H1 (cell line): ENCODE results near the gene UVSSA. TPM values are rescaled to one million over a fixed set of nuclear protein-coding genes. Genes with fewer than 3 reads are reported as not detected.

Source experiments
- CTCF ChIA-PET: fragments of 300-600 bp; sonication (Branson Sonifier 250); formaldehyde crosslinking; loops from one replicate; lab custom pipeline; 2021; ENCODE audit not compliant: partially characterized antibody; lab: Charles Lee
- POLR2A ChIA-PET: fragments of 300-600 bp; sonication (Branson Sonifier 250); formaldehyde crosslinking; loops from one replicate; lab custom pipeline; 2021; ENCODE audit warnings: inconsistent platforms; ENCODE audit not compliant: partially characterized antibody; lab: Charles Lee
- DNase-seq, 2 experiments: peaks; one replicate each; pipeline versions ENCODE4 v3.0.0 to v3.0.0-alpha.2; 2010 to 2022; ENCODE audit warnings: low spot score in 2 of 2, low read depth in 1 of 2, mixed read lengths in 1 of 2
- FAIRE-seq: peaks from 2 replicates; lab custom pipeline; 2011; peaks lifted over from hg19 to GRCh38; lab: Jason Lieb, UNC
- H2AFZ ChIP-seq: 2 replicates; pipeline ENCODE4 v1.8.1; 2012; ENCODE audit warnings: low read length, inconsistent platforms
- H2AK5ac ChIP-seq: 2 replicates; pipeline ENCODE4 v1.6.1; 2013; ENCODE audit warnings: low read depth, low read length
- H2BK120ac ChIP-seq: replicated peaks from 2 replicates; pipeline ENCODE3; 2013; ENCODE audit warnings: low read depth, low read length, inconsistent platforms
- H2BK12ac ChIP-seq: 2 replicates; pipeline ENCODE4 v1.6.1; 2013; ENCODE audit warnings: low read depth, low read length
- H2BK15ac ChIP-seq: 2 replicates; pipeline ENCODE4 v1.6.1; 2013; ENCODE audit warnings: low read length
- H2BK20ac ChIP-seq: 2 replicates; pipeline ENCODE4 v1.6.1; 2013; ENCODE audit warnings: low read length
- H2BK5ac ChIP-seq: 2 replicates; pipeline ENCODE4 v1.6.1; 2013; ENCODE audit warnings: low read depth, low read length
- H3K14ac ChIP-seq: 2 replicates; pipeline ENCODE4 v1.6.1; 2013; ENCODE audit warnings: inconsistent platforms; ENCODE audit not compliant: insufficient read length
- H3K18ac ChIP-seq: 2 replicates; pipeline ENCODE4 v1.6.1; 2013; ENCODE audit warnings: low read length; ENCODE audit errors: extremely low read depth
- H3K23ac ChIP-seq: 2 replicates; pipeline ENCODE4 v1.6.1; 2013; ENCODE audit warnings: inconsistent platforms; ENCODE audit not compliant: insufficient read length
- H3K23me2 ChIP-seq: 2 replicates; pipeline ENCODE4 v1.6.1; 2013; ENCODE audit warnings: low read depth, low read length
- H3K27ac ChIP-seq: 2 replicates; pipeline ENCODE4 v1.6.1; 2011; ENCODE audit warnings: low read depth, low read length, inconsistent platforms
- H3K27me3 ChIP-seq, 4 experiments: replicated peaks in 1 of 4; 1 replicate in 1 of 4; 2 replicates in 3 of 4; pipeline versions ENCODE4 v1.6.1 to v1.8.1; 2011 to 2013; ENCODE audit warnings: low read length in 3 of 4, mild to moderate bottlenecking in 3 of 4, inconsistent platforms in 2 of 4, mixed read lengths in 2 of 4, moderate library complexity in 1 of 4; ENCODE audit not compliant: control insufficient read depth in 3 of 4, insufficient read depth in 3 of 4; ENCODE audit errors: extremely low read depth in 1 of 4
- H3K36me3 ChIP-seq, 4 experiments: 2 replicates each; pipeline versions ENCODE4 v1.6.1 to v1.8.1; 2011 to 2013; ENCODE audit warnings: mild to moderate bottlenecking in 4 of 4, low read length in 3 of 4, moderate library complexity in 2 of 4, control low read depth in 1 of 4, inconsistent platforms in 1 of 4; ENCODE audit not compliant: insufficient read depth in 4 of 4, control insufficient read depth in 2 of 4
- H3K4ac ChIP-seq: replicated peaks from 2 replicates; pipeline ENCODE3; 2013; ENCODE audit warnings: low read length, low read depth, mixed read lengths, inconsistent platforms; ENCODE audit not compliant: insufficient read length
- H3K4me1 ChIP-seq, 4 experiments: replicated peaks in 1 of 4; 1 replicate in 1 of 4; 2 replicates in 3 of 4; pipeline versions ENCODE4 v1.6.1 to v1.8.1; 2011 to 2013; ENCODE audit warnings: low read length in 3 of 4, inconsistent platforms in 2 of 4, mixed read lengths in 1 of 4; ENCODE audit not compliant: insufficient read depth in 4 of 4, control insufficient read depth in 3 of 4
- H3K4me2 ChIP-seq, 2 experiments: 2 replicates each; pipeline versions ENCODE4 v1.6.1 to v1.8.1; 2011 to 2013; ENCODE audit warnings: low read depth in 2 of 2, low read length in 2 of 2, control low read depth in 1 of 2, inconsistent platforms in 1 of 2, mild to moderate bottlenecking in 1 of 2; ENCODE audit not compliant: insufficient read depth in 1 of 2
- H3K4me3 ChIP-seq, 4 experiments: fragments of 200-600, 300-600 bp in 1 of 4; sonication (generic), shearing (Covaris generic), sonication (Bioruptor Twin) in 1 of 4; 2 replicates each; pipeline versions ENCODE4 v1.5.1 to v1.8.1; 2011 to 2016; ENCODE audit warnings: low read length in 4 of 4, low read depth in 3 of 4, control low read depth in 2 of 4, inconsistent platforms in 2 of 4, mild to moderate bottlenecking in 2 of 4, mixed read lengths in 1 of 4, moderate library complexity in 1 of 4; ENCODE audit not compliant: insufficient read depth in 2 of 4; ENCODE audit errors: extremely low read depth in 1 of 4
- H3K56ac ChIP-seq: replicated peaks from 2 replicates; pipeline ENCODE3; 2013; ENCODE audit warnings: low read depth, mild to moderate bottlenecking, mixed read lengths, low read length, inconsistent platforms; ENCODE audit not compliant: insufficient read length
- H3K79me1 ChIP-seq: 2 replicates; pipeline ENCODE4 v1.6.1; 2013; ENCODE audit warnings: low read depth, low read length, control low read depth
- H3K79me2 ChIP-seq, 2 experiments: 2 replicates each; pipeline versions ENCODE4 v1.6.1 to v1.8.1; 2012 to 2013; ENCODE audit warnings: low read length in 2 of 2, mild to moderate bottlenecking in 2 of 2, inconsistent platforms in 1 of 2; ENCODE audit not compliant: insufficient read depth in 2 of 2, control insufficient read depth in 1 of 2
- H3K9ac ChIP-seq, 4 experiments: replicated peaks in 1 of 4; 1 replicate in 1 of 4; 2 replicates in 3 of 4; pipeline versions ENCODE4 v1.6.1 to v1.8.1; 2011 to 2013; ENCODE audit warnings: low read depth in 3 of 4, low read length in 3 of 4, control low read depth in 2 of 4, mild to moderate bottlenecking in 2 of 4, moderate library complexity in 2 of 4, inconsistent platforms in 1 of 4; ENCODE audit errors: extremely low read depth in 1 of 4
- H3K9me3 ChIP-seq, 2 experiments: 2 replicates each; pipeline versions ENCODE4 v1.6.1 to v1.8.1; 2012 to 2013; ENCODE audit warnings: mild to moderate bottlenecking in 2 of 2, moderate library complexity in 2 of 2, control low read depth in 1 of 2, inconsistent platforms in 1 of 2, low read depth in 1 of 2, low read length in 1 of 2, mixed read lengths in 1 of 2; ENCODE audit not compliant: insufficient read depth in 2 of 2
- H4K20me1 ChIP-seq, 2 experiments: replicated peaks in 1 of 2; 2 replicates each; pipeline versions ENCODE3 to v1.8.1; 2011 to 2013; ENCODE audit warnings: inconsistent platforms in 2 of 2, low read length in 2 of 2, mild to moderate bottlenecking in 1 of 2; ENCODE audit not compliant: insufficient read depth in 2 of 2, control insufficient read depth in 1 of 2
- H4K5ac ChIP-seq: 2 replicates; pipeline ENCODE4 v1.6.1; 2013; ENCODE audit warnings: low read length, low read depth, mixed read lengths, inconsistent platforms; ENCODE audit not compliant: insufficient read length
- H4K8ac ChIP-seq: 2 replicates; pipeline ENCODE4 v1.8.0; 2013; ENCODE audit warnings: mild to moderate bottlenecking, moderate library complexity, low read length, inconsistent platforms; ENCODE audit not compliant: insufficient read depth; ENCODE audit errors: extremely low read depth
- H4K91ac ChIP-seq: replicated peaks from 2 replicates; pipeline ENCODE3; 2013; ENCODE audit warnings: low read length, mixed read lengths, inconsistent platforms; ENCODE audit not compliant: insufficient read length
- EZH2 ChIP-seq: fragments of 200-600 bp; sonication (generic); IDR thresholded peaks from 2 replicates; pipeline ENCODE4 v1.7.1; 2012; ENCODE audit warnings: low read depth, mild to moderate bottlenecking, moderate library complexity, low read length, inconsistent platforms; ENCODE audit not compliant: severe bottlenecking
- NANOG ChIP-seq: IDR thresholded peaks from 2 replicates; pipeline ENCODE4 v1.6.1; 2011; ENCODE audit warnings: low read length, low read depth, mild to moderate bottlenecking, inconsistent platforms; ENCODE audit not compliant: insufficient read depth, poor library complexity, severe bottlenecking
- RAD21 ChIP-seq, 2 experiments: IDR thresholded peaks in 1 of 2; conservative IDR thresholded peaks in 1 of 2; 2 replicates each; pipeline ENCODE4 v1.6.1; 2011; ENCODE audit warnings: low read depth in 2 of 2, low read length in 2 of 2, improper control_type of control experiment in 1 of 2, inconsistent platforms in 1 of 2, mild to moderate bottlenecking in 1 of 2, moderate library complexity in 1 of 2
- SIN3A ChIP-seq, 2 experiments: IDR thresholded peaks in 1 of 2; conservative IDR thresholded peaks in 1 of 2; 2 replicates each; pipeline ENCODE4 v1.6.1; 2011 to 2012; ENCODE audit warnings: low read length in 2 of 2, improper control_type of control experiment in 1 of 2, low read depth in 1 of 2, mild to moderate bottlenecking in 1 of 2
- TAF1 ChIP-seq: IDR thresholded peaks from 2 replicates; pipeline ENCODE4 v1.6.1; 2011; ENCODE audit warnings: mild to moderate bottlenecking, low read depth, low read length
- ZNF274 ChIP-seq: IDR thresholded peaks from 2 replicates; pipeline ENCODE4 v1.7.0; 2012; ENCODE audit warnings: low read length, borderline replicate concordance; ENCODE audit errors: extremely low read depth
- WGBS, 2 experiments: shearing (Covaris generic) in 1 of 2; methylation state at CpG; one replicate each; pipeline versions ENCODE4 v1.1.6 to v1.1.7; 2013 to 2015; ENCODE audit warnings: low lambda C conversion rate in 2 of 2, mixed read lengths in 2 of 2, inconsistent platforms in 1 of 2, low coverage in 1 of 2, missing lambda C conversion rate in 1 of 2; ENCODE audit not compliant: insufficient replicate concordance in 2 of 2, insufficient coverage in 1 of 2, insufficient read length in 1 of 2; ENCODE audit errors: extremely low coverage in 1 of 2, missing lambda C conversion rate in 1 of 2; 5-methylcytosine and 5-hydroxymethylcytosine counted together
- polyA plus RNA-seq, 7 experiments: library from polyadenylated mRNA; depleted of rRNA in 3 of 7; stranded (reverse) in 5 of 7; unstranded in 2 of 7; fragments of >200 nt in 5 of 7; fragments of 200-250 nt in 2 of 7; gene quantifications; 1 replicate in 5 of 7; 2 replicates in 1 of 7; 4 replicates in 1 of 7; pipeline versions ENCODE4 v1.2.1 to v1.2.3, GENCODE V29; 2011 to 2013; ENCODE audit warnings: missing spikeins in 2 of 7, mixed read lengths in 2 of 7
- total RNA-seq: library from RNA; stranded (reverse); fragmentation: NEBNext Ultra II Directional; extraction: Animal tissue kit (Norgen Biotek cat#: 25700); gene quantifications from 2 replicates; pipeline ENCODE4 v1.2.1, GENCODE V29; 2021
- TF ChIP-seq, protein P1 (sequence below): IDR thresholded peaks from 2 replicates; pipeline ENCODE4 v1.6.1; 2012; ENCODE audit warnings: inconsistent platforms
- TF ChIP-seq, protein P2 (sequence below), 3 experiments: IDR thresholded peaks; 1 replicate in 2 of 3; 2 replicates in 1 of 3; pipeline versions ENCODE4 v1.5.1 to v1.6.1; 2011; ENCODE audit warnings: low read length in 3 of 3, mild to moderate bottlenecking in 3 of 3, inconsistent platforms in 2 of 3, low read depth in 1 of 3, moderate library complexity in 1 of 3; ENCODE audit not compliant: insufficient read depth in 1 of 3; ENCODE audit errors: control extremely low read depth in 1 of 3

The UVSSA gene
- total and polyA plus RNA-seq, 2 of the 8 experiments (the other 6 are each of a cell fraction or from before 2014, with no cell fraction given): 14.5 to 19.4 TPM

- Histone ChIP-seq H4K8ac (no peak overlapping the region; the same call in none of the 2 replicates), H3K14ac (no peak overlapping the region), H3K18ac (no peak overlapping the region), H3K23ac (no peak overlapping the region), H4K20me1 (peaks cover 0 to 5% of the 10 kb centered on the region in 2 experiments), H3K4me2 (no peak overlapping the region), H2BK12ac (no peak overlapping the region), H3K9me3 (no peaks in the 10 kb centered on the region), H3K56ac (no peak overlapping the region), H4K5ac (no peak overlapping the region), H3K27me3 (no peaks in the 10 kb centered on the region), H2BK5ac (no peak overlapping the region), H3K79me1 (no peaks in the 10 kb centered on the region), H3K79me2 (no peaks in the 10 kb centered on the region), H2BK20ac (no peak overlapping the region), H3K27ac (no peak overlapping the region), H4K91ac (no peak overlapping the region), H2BK15ac (no peak overlapping the region), H3K36me3 (peaks cover 0 to 3% (median under 1%) of the 10 kb centered on the region in 4 experiments; a peak in 2 of 8 replicates), H3K23me2 (no peaks in the 10 kb centered on the region), H3K4me1 (no peaks in the 10 kb centered on the region), H2AFZ (no peak overlapping the region), H3K4me3 (no peak overlapping the region), H2BK120ac (no peak overlapping the region), H2AK5ac (no peak overlapping the region), H3K9ac (no peak overlapping the region), H3K4ac (no peak overlapping the region)
- WGBS, 2 experiments: 93% methylated on average over 24 of the region's 24 CpGs; no CpG with 5 or more reads in 1 of the 2 experiments
- FAIRE-seq: no peak
- CTCF ChIA-PET: interaction anchor here (0.7 to 1.3 kb wide), 3 partner anchors 63 to 524 kb away, joined by 3 read pairs; no protein-coding TSS in a partner anchor
- POLR2A ChIA-PET: no interaction called here
- DNase-seq: no peak
- TF ChIP-seq SIN3A (conservative IDR thresholded peaks at IDR 0.05 in 1 of 2, IDR thresholded peaks at IDR 0.05 in 1 of 2; ENCODE audit: low read depth in 1 of 2, low read length in 2 of 2) (no peak), EZH2 (no peak), RAD21 (IDR thresholded peaks at IDR 0.05 in 1 of 2, conservative IDR thresholded peaks at IDR 0.05 in 1 of 2; ENCODE audit: low read depth in 2 of 2, low read length in 2 of 2) (no peak), NANOG (no peak), ZNF274 (no peak), TAF1 (no peak)
- TF ChIP-seq, protein P1, sequence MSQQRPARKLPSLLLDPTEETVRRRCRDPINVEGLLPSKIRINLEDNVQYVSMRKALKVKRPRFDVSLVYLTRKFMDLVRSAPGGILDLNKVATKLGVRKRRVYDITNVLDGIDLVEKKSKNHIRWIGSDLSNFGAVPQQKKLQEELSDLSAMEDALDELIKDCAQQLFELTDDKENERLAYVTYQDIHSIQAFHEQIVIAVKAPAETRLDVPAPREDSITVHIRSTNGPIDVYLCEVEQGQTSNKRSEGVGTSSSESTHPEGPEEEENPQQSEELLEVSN: no peak
- TF ChIP-seq, protein P2, sequence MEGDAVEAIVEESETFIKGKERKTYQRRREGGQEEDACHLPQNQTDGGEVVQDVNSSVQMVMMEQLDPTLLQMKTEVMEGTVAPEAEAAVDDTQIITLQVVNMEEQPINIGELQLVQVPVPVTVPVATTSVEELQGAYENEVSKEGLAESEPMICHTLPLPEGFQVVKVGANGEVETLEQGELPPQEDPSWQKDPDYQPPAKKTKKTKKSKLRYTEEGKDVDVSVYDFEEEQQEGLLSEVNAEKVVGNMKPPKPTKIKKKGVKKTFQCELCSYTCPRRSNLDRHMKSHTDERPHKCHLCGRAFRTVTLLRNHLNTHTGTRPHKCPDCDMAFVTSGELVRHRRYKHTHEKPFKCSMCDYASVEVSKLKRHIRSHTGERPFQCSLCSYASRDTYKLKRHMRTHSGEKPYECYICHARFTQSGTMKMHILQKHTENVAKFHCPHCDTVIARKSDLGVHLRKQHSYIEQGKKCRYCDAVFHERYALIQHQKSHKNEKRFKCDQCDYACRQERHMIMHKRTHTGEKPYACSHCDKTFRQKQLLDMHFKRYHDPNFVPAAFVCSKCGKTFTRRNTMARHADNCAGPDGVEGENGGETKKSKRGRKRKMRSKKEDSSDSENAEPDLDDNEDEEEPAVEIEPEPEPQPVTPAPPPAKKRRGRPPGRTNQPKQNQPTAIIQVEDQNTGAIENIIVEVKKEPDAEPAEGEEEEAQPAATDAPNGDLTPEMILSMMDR (IDR thresholded peaks at IDR 0.05; ENCODE audit: control extremely low read depth in 1 of 3, insufficient read depth in 1 of 3, low read depth in 1 of 3, low read length in 3 of 3): no peak
These were observed 35.0 kb downstream of the UVSSA start for GRCh38 chr4:1381944-1382541.
